Esophagus muscularis mucosa (tissue), 4 donors: ENCODE data around the gene PLEKHH1. TPM values are rescaled to one million over a fixed set of nuclear protein-coding genes. Genes with fewer than 3 reads are reported as not detected.

Source experiments
- DNase-seq: peaks from one replicate; pipeline ENCODE4 v3.0.0-alpha.2; 2017; ENCODE audit errors: extremely low spot score
- H3K27ac ChIP-seq, 4 donors: fragments of 200-600 bp; sonication (generic); replicated peaks in 1 of 4; 1 replicate in 3 of 4; 2 replicates in 1 of 4; pipeline ENCODE4 v1.5.1; 2016 to 2019; ENCODE audit warnings: mild to moderate bottlenecking in 1 of 4
- H3K27me3 ChIP-seq, 4 donors: fragments of 200-600 bp; sonication (generic); one replicate each; pipeline versions ENCODE4 v1.5.1 to v1.6.0; 2016 to 2019
- H3K36me3 ChIP-seq, 4 donors: fragments of 200-600 bp; sonication (generic); one replicate each; pipeline ENCODE4 v1.5.1; 2016 to 2019
- H3K4me1 ChIP-seq, 4 donors: fragments of 200-600 bp; sonication (generic); one replicate each; pipeline ENCODE4 v1.5.1; 2016 to 2019
- H3K4me3 ChIP-seq, 4 donors: fragments of 200-600 bp; sonication (generic); 1 replicate in 2 of 4; 2 replicates in 2 of 4; pipeline ENCODE4 v1.5.1; 2016 to 2019; ENCODE audit warnings: mild to moderate bottlenecking in 4 of 4, moderate library complexity in 1 of 4
- H3K9me3 ChIP-seq, 4 donors: fragments of 200-600 bp; sonication (generic); 1 replicate in 3 of 4; 2 replicates in 1 of 4; pipeline ENCODE4 v1.5.1; 2016 to 2019
- CTCF ChIP-seq, 3 experiments: fragments of 200-600 bp in 2 of 3; fragments of 450-650 bp in 1 of 3; sonication (generic) in 2 of 3; IDR thresholded peaks; one replicate each; pipeline ENCODE4 v1.5.1; 2017 to 2019; ENCODE audit warnings: antibody characterized with exemption in 3 of 3, mild to moderate bottlenecking in 2 of 3, moderate library complexity in 1 of 3
- EP300 ChIP-seq: sonication (generic); formaldehyde crosslinking; IDR thresholded peaks from one replicate; pipeline ENCODE4 v1.6.1; 2017; ENCODE audit warnings: antibody characterized with exemption
- POLR2A ChIP-seq: fragments of 450-650 bp; IDR thresholded peaks from one replicate; pipeline ENCODE4 v1.6.1; 2017; ENCODE audit warnings: antibody characterized with exemption, moderate library complexity, mild to moderate bottlenecking, low read depth
- POLR2AphosphoS5 ChIP-seq, 2 donors: sonication (generic); formaldehyde crosslinking; IDR thresholded peaks; one replicate each; pipeline ENCODE4 v1.6.1; 2017; ENCODE audit warnings: antibody characterized with exemption in 2 of 2
- WGBS: methylation state at CpG from one replicate; pipeline ENCODE4 v1.1.5; 2018; 5-methylcytosine and 5-hydroxymethylcytosine counted together
- intact Hi-C: fragments of 100-400 bp; cut with DNase I; formaldehyde crosslinking; loops from one replicate; pipeline ENCODE4 v1.15.1; 2023
- total RNA-seq, 4 donors: library from RNA; depleted of rRNA; stranded (reverse); fragments of >200 nt; gene quantifications; one replicate each; pipeline versions ENCODE4 v1.1.0 to v1.2.1, GENCODE V29; 2016

Gene PLEKHH1
- total RNA-seq, 4 donors from 2014 or later, result 1.7 to 3.8 (median 2.4) TPM

GRCh38 chr14:67579636-67580035 is 46.5 kb downstream of the PLEKHH1 start:
- WGBS, result 90% methylated on average over 4 of the region's 7 CpGs
- H3K36me3 ChIP-seq, result peaks cover 0 to 64% (median 27%) of the 10 kb centered on the region in 4 donors
- no peak for DNase-seq
- intact Hi-C loops, result loop anchor here (10.0 kb wide), 1 partner anchor 125 kb away; the partner anchor contains the start of gene RDH12
- H3K27ac ChIP-seq, result no peak overlapping the region
- no peak overlapping the region for H3K4me3 ChIP-seq
- TF ChIP-seq CTCF (IDR thresholded peaks at IDR 0.05) (no peak), EP300 (no peak), POLR2A (no peak), POLR2AphosphoS5 (IDR thresholded peaks at IDR 0.05) (no peak)
- H3K4me1 ChIP-seq, result no peaks in the 10 kb centered on the region
- no peaks in the 10 kb centered on the region for H3K27me3 ChIP-seq
- H3K9me3 ChIP-seq, result no peaks in the 10 kb centered on the region

- 91% methylated on average over 11 of the region's 11 CpGs for WGBS
- TF ChIP-seq POLR2A (no peak), EP300 (no peak), CTCF (IDR thresholded peaks at IDR 0.05) (no peak), POLR2AphosphoS5 (IDR thresholded peaks at IDR 0.05) (no peak)
- intact Hi-C loops, result loop anchor here (10.0 kb wide), 1 partner anchor 124 kb away; the partner anchor contains the start of gene RDH12
- no peak overlapping the region for H3K4me3 ChIP-seq
- no peak overlapping the region for H3K27ac ChIP-seq
- no peaks in the 10 kb centered on the region for H3K4me1 ChIP-seq
- H3K36me3 ChIP-seq, result peaks cover 0 to 68% (median 32%) of the 10 kb centered on the region in 4 donors
- H3K27me3 ChIP-seq, result no peaks in the 10 kb centered on the region
- H3K9me3 ChIP-seq, result no peaks in the 10 kb centered on the region
- DNase-seq, result no peak
Measured at GRCh38 chr14:67580336-67581171, 47.5 kb downstream of the PLEKHH1 start.

GRCh38 chr14:67581643-67582042 is 48.6 kb downstream of the PLEKHH1 start:
- no peak for DNase-seq
- Histone ChIP-seq H3K4me3 (no peak overlapping the region), H3K4me1 (no peaks in the 10 kb centered on the region), H3K27ac (no peak overlapping the region), H3K9me3 (no peaks in the 10 kb centered on the region), H3K27me3 (no peaks in the 10 kb centered on the region), H3K36me3 (peaks cover 0 to 74% (median 36%) of the 10 kb centered on the region in 4 donors)
- TF ChIP-seq CTCF (IDR thresholded peaks at IDR 0.05) (no peak), POLR2A (no peak), EP300 (no peak), POLR2AphosphoS5 (IDR thresholded peaks at IDR 0.05) (no peak)
- WGBS, result 86% methylated on average over 1 of the region's 1 CpG
- intact Hi-C loops, result loop anchor here (10.0 kb wide), 1 partner anchor 123 kb away; the partner anchor contains the start of gene RDH12

GRCh38 chr14:67582061-67582460 is 49.0 kb downstream of the PLEKHH1 start:
- no peak for DNase-seq
- H3K9me3 ChIP-seq, result no peaks in the 10 kb centered on the region
- 76% methylated on average over 7 of the region's 7 CpGs for WGBS
- no peak overlapping the region for H3K27ac ChIP-seq
- H3K4me1 ChIP-seq, result no peaks in the 10 kb centered on the region
- peaks cover 0 to 76% (median 37%) of the 10 kb centered on the region in 4 donors for H3K36me3 ChIP-seq
- no peaks in the 10 kb centered on the region for H3K27me3 ChIP-seq
- intact Hi-C loops, result loop anchor here (10.0 kb wide), 1 partner anchor 123 kb away; the partner anchor contains the start of gene RDH12
- H3K4me3 ChIP-seq, result no peak overlapping the region
- no peak for TF ChIP-seq CTCF (IDR thresholded peaks at IDR 0.05)
- TF ChIP-seq EP300, result no peak
- no peak for TF ChIP-seq POLR2AphosphoS5 (IDR thresholded peaks at IDR 0.05)
- TF ChIP-seq POLR2A, result no peak
